Neural cell (in vitro differentiated cells): ENCODE data around the gene PMEL. TPM values are rescaled to one million over a fixed set of nuclear protein-coding genes. Genes with fewer than 3 reads are reported as not detected.

Experiments
- H2AFZ ChIP-seq: fragments of 200-600, 300-800 bp; sonication (generic), shearing (Covaris generic); 2 replicates; pipeline ENCODE4 v1.6.0; 2014; ENCODE audit warnings: low read depth, mild to moderate bottlenecking, antibody characterized with exemption, low read length, moderate library complexity
- H3F3A ChIP-seq: fragments of 200-600 bp; shearing (Covaris generic); 2 replicates; pipeline ENCODE4 v1.6.1; 2016; ENCODE audit warnings: mild to moderate bottlenecking, moderate library complexity, mixed read lengths, antibody characterized with exemption, low read length; ENCODE audit not compliant: insufficient read depth, poor library complexity, severe bottlenecking
- H3K27ac ChIP-seq: fragments of 200-600, 300-800 bp; sonication (generic), shearing (Covaris generic); 2 replicates; pipeline ENCODE4 v1.5.1; 2014; ENCODE audit warnings: mild to moderate bottlenecking, low read length, moderate library complexity
- H3K27me3 ChIP-seq: fragments of 300-800, 200-600 bp; sonication (generic), shearing (Covaris generic); 2 replicates; pipeline ENCODE4 v1.6.0; 2014; ENCODE audit warnings: mild to moderate bottlenecking, low read depth, low read length, moderate library complexity; ENCODE audit not compliant: insufficient read depth
- H3K36me3 ChIP-seq: fragments of 300-800, 200-600 bp; sonication (generic), shearing (Covaris generic); 2 replicates; pipeline ENCODE4 v1.5.1; 2014; ENCODE audit warnings: mild to moderate bottlenecking, antibody characterized with exemption, low read length, moderate library complexity; ENCODE audit not compliant: insufficient read depth
- H3K4me2 ChIP-seq: fragments of 300-800, 200-600 bp; sonication (generic), shearing (Covaris generic); 2 replicates; pipeline ENCODE4 v1.6.0; 2014; ENCODE audit warnings: mild to moderate bottlenecking, low read length
- H3K4me3 ChIP-seq: fragments of 300-800, 200-600 bp; sonication (generic), shearing (Covaris generic); 2 replicates; pipeline ENCODE4 v1.5.1; 2014; ENCODE audit warnings: mild to moderate bottlenecking, low read length, moderate library complexity
- H3K79me2 ChIP-seq: fragments of 200-600 bp; shearing (Covaris generic); replicated peaks from 2 replicates; pipeline ENCODE4 v1.6.0; 2014; ENCODE audit warnings: mild to moderate bottlenecking, low read length, moderate library complexity; ENCODE audit not compliant: insufficient read depth
- H3K9ac ChIP-seq: fragments of 300-800, 200-600 bp; sonication (generic), shearing (Covaris generic); 2 replicates; pipeline ENCODE4 v1.6.1; 2016; ENCODE audit warnings: mild to moderate bottlenecking, low read length, mixed read lengths
- H3K9me2 ChIP-seq: fragments of 200-600 bp; shearing (Covaris generic); 2 replicates; pipeline ENCODE4 v1.6.1; 2016; ENCODE audit warnings: mild to moderate bottlenecking, low read length, mixed read lengths; ENCODE audit not compliant: insufficient read depth
- H3K9me3 ChIP-seq: fragments of 200-600, 300-800 bp; sonication (generic), shearing (Covaris generic); 2 replicates; pipeline ENCODE4 v1.6.1; 2016; ENCODE audit warnings: mild to moderate bottlenecking, mixed run types, low read length, moderate library complexity, mixed read lengths
- H4K20me1 ChIP-seq: fragments of 200-600 bp; shearing (Covaris generic); 2 replicates; pipeline ENCODE4 v1.6.1; 2016; ENCODE audit warnings: mild to moderate bottlenecking, mixed run types; ENCODE audit not compliant: insufficient read depth
- EZH2 ChIP-seq: fragments of 200-600, 300-800 bp; shearing (Covaris generic), sonication (generic); IDR thresholded peaks from 2 replicates; pipeline ENCODE4 v1.6.1; 2014; ENCODE audit warnings: antibody characterized with exemption, low read length, borderline replicate concordance, mild to moderate bottlenecking; ENCODE audit not compliant: insufficient read depth, poor library complexity, severe bottlenecking
- MXI1 ChIP-seq: fragments of 450-650 bp; conservative IDR thresholded peaks from 2 replicates; pipeline ENCODE4 v1.6.1; 2014; ENCODE audit warnings: antibody characterized with exemption, mild to moderate bottlenecking; ENCODE audit not compliant: poor library complexity, severe bottlenecking
- POLR2AphosphoS5 ChIP-seq: IDR thresholded peaks from 2 replicates; pipeline ENCODE4 v1.6.1; 2012
- RAD21 ChIP-seq: fragments of 450-650 bp; conservative IDR thresholded peaks from 2 replicates; pipeline ENCODE4 v1.6.1; 2014; ENCODE audit warnings: antibody characterized with exemption, mild to moderate bottlenecking, moderate library complexity
- SMC3 ChIP-seq: fragments of 450-650 bp; conservative IDR thresholded peaks from 2 replicates; pipeline ENCODE4 v1.6.1; 2014; ENCODE audit warnings: antibody characterized with exemption, mild to moderate bottlenecking, moderate library complexity; ENCODE audit not compliant: poor library complexity
- TAF1 ChIP-seq: IDR thresholded peaks from 2 replicates; pipeline ENCODE4 v1.6.1; 2012; ENCODE audit warnings: low read depth
- polyA plus RNA-seq: library from polyadenylated mRNA; depleted of rRNA; stranded (reverse); fragments of >200 nt; gene quantifications from 2 replicates; pipeline ENCODE4 v1.2.3, GENCODE V29; 2014
- TF ChIP-seq, protein P1 (sequence below): IDR thresholded peaks from 2 replicates; pipeline ENCODE4 v1.6.1; 2012; ENCODE audit warnings: borderline replicate concordance
- TF ChIP-seq, protein P2 (sequence below): fragments of 450-650 bp; IDR thresholded peaks from 2 replicates; pipeline ENCODE4 v1.5.1; 2014; ENCODE audit warnings: antibody characterized with exemption, mild to moderate bottlenecking, moderate library complexity; ENCODE audit not compliant: poor library complexity, severe bottlenecking

PMEL gene
- polyA plus RNA-seq, 1 donor from 2014 or later = not detected

GRCh38 chr12:55909513-55909884, 56.3 kb downstream of the PMEL start:
- no peaks in the 10 kb centered on the region for H4K20me1 ChIP-seq

GRCh38 chr12:55908726-55909512, 56.9 kb downstream of the PMEL start:
- no peak overlapping the region for H3K27ac ChIP-seq
- H3K27me3 ChIP-seq = no peaks in the 10 kb centered on the region
- H3K9me2 ChIP-seq = no peaks in the 10 kb centered on the region
- no peak overlapping the region for H3K4me3 ChIP-seq
- H3K36me3 ChIP-seq = no peaks in the 10 kb centered on the region
- no peaks in the 10 kb centered on the region for H3K9me3 ChIP-seq
- no peaks in the 10 kb centered on the region for H3K79me2 ChIP-seq
- H3K4me2 ChIP-seq = no peak overlapping the region
- TF ChIP-seq, protein P1, sequence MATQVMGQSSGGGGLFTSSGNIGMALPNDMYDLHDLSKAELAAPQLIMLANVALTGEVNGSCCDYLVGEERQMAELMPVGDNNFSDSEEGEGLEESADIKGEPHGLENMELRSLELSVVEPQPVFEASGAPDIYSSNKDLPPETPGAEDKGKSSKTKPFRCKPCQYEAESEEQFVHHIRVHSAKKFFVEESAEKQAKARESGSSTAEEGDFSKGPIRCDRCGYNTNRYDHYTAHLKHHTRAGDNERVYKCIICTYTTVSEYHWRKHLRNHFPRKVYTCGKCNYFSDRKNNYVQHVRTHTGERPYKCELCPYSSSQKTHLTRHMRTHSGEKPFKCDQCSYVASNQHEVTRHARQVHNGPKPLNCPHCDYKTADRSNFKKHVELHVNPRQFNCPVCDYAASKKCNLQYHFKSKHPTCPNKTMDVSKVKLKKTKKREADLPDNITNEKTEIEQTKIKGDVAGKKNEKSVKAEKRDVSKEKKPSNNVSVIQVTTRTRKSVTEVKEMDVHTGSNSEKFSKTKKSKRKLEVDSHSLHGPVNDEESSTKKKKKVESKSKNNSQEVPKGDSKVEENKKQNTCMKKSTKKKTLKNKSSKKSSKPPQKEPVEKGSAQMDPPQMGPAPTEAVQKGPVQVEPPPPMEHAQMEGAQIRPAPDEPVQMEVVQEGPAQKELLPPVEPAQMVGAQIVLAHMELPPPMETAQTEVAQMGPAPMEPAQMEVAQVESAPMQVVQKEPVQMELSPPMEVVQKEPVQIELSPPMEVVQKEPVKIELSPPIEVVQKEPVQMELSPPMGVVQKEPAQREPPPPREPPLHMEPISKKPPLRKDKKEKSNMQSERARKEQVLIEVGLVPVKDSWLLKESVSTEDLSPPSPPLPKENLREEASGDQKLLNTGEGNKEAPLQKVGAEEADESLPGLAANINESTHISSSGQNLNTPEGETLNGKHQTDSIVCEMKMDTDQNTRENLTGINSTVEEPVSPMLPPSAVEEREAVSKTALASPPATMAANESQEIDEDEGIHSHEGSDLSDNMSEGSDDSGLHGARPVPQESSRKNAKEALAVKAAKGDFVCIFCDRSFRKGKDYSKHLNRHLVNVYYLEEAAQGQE = no peak
- no peak for TF ChIP-seq RAD21
- no peak for TF ChIP-seq POLR2AphosphoS5
- TF ChIP-seq TAF1 = no peak
- no peak for TF ChIP-seq EZH2
- no peaks in the 10 kb centered on the region for H3F3A ChIP-seq
- H2AFZ ChIP-seq = no peak overlapping the region
- H3K9ac ChIP-seq = no peak overlapping the region
- no peaks in the 10 kb centered on the region for H4K20me1 ChIP-seq

More at GRCh38 chr12:55909513-55909884, 56.3 kb downstream of the PMEL start:
- Histone ChIP-seq H3K27ac (no peak overlapping the region), H3F3A (no peaks in the 10 kb centered on the region), H3K9me2 (no peaks in the 10 kb centered on the region), H3K4me2 (no peak overlapping the region), H3K36me3 (no peaks in the 10 kb centered on the region), H3K9ac (no peak overlapping the region), H3K4me3 (no peak overlapping the region), H3K27me3 (no peaks in the 10 kb centered on the region), H3K79me2 (no peaks in the 10 kb centered on the region), H2AFZ (no peak overlapping the region), H3K9me3 (no peaks in the 10 kb centered on the region)
- TF ChIP-seq SMC3 = no peak
- TF ChIP-seq, protein P2, sequence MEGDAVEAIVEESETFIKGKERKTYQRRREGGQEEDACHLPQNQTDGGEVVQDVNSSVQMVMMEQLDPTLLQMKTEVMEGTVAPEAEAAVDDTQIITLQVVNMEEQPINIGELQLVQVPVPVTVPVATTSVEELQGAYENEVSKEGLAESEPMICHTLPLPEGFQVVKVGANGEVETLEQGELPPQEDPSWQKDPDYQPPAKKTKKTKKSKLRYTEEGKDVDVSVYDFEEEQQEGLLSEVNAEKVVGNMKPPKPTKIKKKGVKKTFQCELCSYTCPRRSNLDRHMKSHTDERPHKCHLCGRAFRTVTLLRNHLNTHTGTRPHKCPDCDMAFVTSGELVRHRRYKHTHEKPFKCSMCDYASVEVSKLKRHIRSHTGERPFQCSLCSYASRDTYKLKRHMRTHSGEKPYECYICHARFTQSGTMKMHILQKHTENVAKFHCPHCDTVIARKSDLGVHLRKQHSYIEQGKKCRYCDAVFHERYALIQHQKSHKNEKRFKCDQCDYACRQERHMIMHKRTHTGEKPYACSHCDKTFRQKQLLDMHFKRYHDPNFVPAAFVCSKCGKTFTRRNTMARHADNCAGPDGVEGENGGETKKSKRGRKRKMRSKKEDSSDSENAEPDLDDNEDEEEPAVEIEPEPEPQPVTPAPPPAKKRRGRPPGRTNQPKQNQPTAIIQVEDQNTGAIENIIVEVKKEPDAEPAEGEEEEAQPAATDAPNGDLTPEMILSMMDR = no peak
- TF ChIP-seq, protein P1 = no peak
- TF ChIP-seq EZH2 = no peak
- no peak for TF ChIP-seq TAF1
- no peak for TF ChIP-seq MXI1
